Endometrial microvascular endothelial cells (primary cell): Measurements from ENCODE around the gene EXD3. TPM values are rescaled to one million over a fixed set of nuclear protein-coding genes. Genes with fewer than 3 reads are reported as not detected.

Experiments
- in situ Hi-C: cut with HindIII; loops from 2 replicates; pipeline ENCODE4 v1.10.0; 2017; ENCODE audit warnings: low sequenced_read_pairs, low pct_unique_long_range_greater_than_20kb; ENCODE audit errors: inconsistent ontology term
- total RNA-seq: library from RNA; depleted of rRNA; stranded (reverse); fragments of >200 nt; gene quantifications from one replicate; pipeline ENCODE4 v1.2.3, GENCODE V29; 2015; ENCODE audit errors: inconsistent ontology term

Gene EXD3
- total RNA-seq, 1 donor from 2014 or later: 4.0 TPM

DNA sequence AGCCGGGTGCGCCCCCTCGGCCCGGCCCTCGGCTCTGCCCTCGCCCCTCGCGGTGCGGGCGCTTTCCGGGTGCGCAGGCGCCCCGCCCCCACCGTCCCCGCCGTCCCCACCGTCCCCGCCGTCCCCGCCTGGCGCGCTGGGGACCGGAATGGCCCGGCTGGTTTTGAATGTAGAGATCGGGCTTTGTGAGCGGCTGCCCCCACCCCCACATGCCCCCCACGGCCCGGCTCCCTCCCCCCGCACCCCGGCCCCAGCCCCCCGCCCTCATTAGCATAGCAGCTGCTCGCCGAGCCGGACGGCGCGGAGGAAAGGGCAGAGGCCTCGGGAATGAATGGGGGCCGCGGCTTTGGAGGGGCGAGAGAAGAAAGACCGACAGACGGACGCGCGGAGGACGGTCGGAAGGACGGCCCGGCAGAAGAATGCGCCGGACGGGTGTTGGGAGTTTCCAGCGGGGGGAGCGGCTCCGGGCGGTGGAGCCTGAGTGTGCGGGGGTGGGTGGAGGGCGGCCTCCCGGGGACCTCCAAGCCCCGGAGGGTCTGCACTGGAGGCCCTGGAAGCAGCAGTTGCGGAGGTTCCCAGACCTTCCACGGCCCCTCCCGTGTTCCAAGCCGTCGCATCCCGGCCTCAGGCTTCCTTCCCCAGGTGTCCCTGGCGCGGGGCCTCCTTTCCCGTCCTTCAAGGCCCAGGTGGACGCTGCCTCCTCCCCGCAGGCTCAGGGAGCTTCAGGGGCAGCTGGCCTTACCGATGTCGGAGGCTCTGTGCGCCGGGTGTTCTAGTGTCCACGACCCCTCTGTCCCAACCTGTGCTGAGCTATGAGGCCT, 126.9 kb downstream of the EXD3 start:
- in situ Hi-C loops: no loop called here

DNA sequence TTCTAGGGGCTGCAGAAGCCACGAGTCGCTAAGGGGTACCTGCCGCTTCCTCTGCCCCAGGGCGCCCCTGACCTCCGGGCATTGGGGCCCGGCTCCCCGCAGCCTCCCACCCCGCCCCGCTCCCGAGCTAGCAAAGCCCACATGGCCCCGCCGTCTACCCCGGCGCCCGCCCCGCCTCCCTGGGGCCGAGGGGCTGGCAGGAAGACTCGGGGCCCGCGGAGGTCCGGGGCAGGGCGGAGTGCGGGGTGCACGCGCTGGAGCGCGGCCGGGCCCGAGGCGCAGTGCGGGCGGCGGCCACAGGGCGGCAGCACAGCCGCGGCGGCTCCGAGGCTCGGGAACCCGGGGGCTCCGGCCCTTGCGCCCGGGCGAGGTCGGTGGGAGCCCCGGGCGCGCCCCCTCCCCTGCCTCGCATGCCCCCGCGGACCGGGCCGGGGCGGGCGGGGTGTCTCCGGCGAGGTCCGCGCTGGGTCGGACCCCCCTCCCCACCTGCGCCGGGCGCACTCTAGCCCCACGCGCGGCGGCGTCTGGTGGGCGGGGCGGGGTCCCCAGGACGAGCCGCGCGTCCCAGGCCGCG, 127.6 kb downstream of the EXD3 start:
- in situ Hi-C loops: no loop called here

DNA sequence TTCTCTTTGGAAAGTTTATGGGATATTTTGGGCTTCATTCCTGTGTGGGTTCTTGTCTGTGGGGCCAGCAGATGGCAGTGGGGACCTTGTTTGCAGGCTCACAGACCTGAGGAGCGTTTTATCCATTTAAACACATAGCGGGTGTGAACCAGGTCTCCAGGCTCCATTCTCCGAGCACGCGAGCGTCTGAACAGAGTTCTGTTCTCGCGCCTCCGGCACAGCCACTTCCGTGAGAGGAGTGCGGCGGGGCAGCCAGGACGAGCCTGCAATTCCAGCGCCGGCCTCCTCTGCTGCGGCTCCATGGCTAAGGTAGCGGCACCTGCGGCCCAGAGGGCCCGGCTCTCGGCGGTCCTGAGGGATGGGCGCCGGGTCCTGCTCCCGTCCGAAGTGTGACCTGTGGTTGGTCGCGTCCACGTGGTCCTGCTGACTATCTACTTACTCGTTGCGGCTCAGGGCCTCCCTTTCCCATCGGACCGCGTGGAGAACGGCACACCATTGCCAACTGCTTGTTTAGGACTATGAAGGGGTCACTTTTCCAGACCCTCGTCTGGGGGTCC, 128.2 kb downstream of the EXD3 start:
- in situ Hi-C loops: no loop called here

DNA sequence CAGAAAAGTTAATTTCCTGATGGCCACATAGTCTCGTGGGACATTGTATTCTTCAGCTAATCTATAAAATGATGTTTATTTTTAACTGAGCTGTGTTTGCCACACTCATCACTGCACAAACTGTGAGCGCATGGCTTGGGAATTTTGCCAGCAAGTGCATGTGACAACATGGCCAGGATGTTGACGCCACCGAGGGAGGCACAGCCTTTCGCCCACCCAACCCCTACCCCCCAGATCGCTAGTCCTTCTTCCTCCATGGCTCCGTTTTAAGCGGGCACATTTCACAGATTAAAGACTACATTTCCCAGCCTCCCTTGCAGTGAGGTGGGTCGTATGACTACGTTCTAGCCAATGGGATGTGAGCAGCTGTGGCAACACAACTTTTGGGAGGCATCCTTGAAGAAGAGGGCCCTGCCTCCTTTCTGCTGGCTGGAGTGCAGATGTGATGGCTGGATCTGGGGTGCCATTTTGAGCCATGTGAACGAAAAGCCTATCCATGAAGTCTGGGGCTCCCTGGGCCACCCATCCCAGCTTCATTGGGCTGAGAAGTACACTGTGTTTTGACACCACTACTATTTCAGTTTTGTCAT, 128.8 kb downstream of the EXD3 start:
- in situ Hi-C loops: no loop called here

DNA sequence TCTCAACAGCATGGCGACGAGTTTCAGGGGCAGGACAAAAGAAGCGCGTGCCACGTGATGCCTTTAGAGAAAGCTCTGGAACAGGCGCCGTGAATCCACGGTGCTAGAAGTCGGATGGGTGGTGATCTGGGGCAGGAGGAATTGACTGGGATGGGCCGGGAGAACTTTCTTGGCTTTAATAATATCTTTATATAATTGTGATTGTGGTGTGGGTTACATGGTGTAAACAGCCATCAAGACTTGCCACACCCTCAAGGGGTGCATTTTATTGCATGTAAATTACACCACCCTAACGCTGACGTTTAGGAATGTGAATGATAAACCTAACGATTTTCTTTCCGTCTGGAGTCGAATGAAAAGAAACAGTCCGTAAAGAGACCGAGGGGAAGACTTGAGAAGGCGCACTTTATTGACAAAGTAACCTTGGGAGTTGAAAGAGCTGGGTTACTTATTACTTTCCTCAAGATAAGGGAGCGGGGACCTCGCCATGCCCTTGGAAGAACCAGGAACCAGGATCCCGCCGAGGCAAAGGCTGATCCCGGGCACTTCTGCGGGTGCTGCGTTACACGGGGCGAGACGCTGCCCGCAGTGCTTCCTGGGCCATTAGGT, 129.4 kb downstream of the EXD3 start:
- in situ Hi-C loops: no loop called here

DNA sequence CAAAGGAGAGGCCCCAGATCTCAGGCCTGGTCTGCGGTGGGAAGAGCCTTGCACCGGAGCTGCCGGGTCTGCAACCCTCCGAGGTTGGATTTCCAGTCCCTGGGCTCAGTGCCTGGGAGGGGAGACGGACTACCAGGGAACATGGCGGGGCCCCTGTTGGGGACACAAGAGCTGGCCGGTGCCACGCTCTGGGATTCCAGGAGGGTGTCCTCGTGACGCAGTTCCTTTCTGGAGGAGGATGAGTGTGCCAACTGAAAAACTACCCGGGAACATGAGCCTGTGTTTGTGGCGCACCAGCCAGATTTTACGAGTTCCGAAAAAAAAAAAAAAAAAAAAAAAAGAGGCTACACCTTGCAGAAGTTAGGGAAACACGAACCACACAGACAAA, 129.9 kb downstream of the EXD3 start:
- in situ Hi-C loops: no loop called here

DNA sequence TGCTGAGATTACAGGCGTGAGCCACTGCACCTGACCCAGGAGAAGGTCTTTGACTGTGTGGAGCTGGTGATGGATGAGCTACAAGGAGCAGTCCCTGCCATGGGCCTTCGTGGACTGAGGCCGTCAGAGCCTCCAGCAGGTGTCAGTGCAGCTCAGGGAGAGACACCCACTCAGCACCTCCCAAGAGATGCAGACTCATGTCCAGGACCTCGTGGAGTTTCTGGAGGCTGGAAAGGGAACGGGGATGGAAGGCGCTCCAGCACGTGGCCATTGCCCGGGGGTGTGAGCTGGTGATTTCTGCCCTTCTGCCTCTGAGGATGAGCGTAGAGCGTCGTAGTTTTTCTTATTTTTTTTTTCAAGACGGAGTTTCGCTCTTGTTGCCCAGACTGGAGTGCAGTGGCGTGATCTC, 136.0 kb downstream of the EXD3 start:
- in situ Hi-C loops: no loop called here

DNA sequence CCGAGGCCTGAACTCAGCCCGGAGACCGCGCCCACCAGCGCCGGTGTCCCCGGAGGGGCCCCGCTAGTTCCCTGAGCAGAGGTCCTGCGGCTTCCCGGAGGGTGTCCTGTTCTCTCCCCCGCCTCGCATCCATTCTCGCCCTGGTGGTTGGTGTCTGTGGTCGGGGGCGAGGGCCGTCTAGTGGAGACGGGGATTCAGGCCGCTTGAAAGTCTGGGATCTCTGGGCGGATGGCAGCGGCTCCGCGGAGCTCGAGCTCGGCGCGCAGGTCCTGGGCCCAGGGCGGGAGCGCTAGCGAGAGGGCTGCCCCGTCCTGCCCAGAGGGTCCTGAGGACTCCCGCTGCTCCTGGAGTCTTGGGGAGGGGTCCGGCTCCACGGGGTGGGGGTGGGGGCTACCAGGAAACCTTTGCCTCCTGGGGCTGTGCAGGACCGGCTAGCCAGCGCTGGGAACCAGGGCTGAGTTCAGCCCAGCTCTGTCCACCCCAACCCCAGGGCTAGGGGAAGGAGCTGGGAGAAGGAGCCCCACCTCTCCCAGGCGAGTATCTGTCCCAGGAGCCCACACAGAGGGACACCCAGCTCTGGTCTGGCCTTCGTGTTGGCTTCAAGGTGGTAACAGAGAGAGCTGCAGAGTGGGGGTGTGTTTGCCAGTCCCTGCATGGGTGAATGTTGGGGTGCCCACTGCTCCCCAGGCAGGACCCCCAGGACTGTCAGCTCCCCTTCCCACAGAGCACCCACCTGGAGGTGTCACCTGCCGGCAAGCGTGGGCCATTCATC, 141.4 kb downstream of the EXD3 start:
- in situ Hi-C loops: no loop called here

DNA sequence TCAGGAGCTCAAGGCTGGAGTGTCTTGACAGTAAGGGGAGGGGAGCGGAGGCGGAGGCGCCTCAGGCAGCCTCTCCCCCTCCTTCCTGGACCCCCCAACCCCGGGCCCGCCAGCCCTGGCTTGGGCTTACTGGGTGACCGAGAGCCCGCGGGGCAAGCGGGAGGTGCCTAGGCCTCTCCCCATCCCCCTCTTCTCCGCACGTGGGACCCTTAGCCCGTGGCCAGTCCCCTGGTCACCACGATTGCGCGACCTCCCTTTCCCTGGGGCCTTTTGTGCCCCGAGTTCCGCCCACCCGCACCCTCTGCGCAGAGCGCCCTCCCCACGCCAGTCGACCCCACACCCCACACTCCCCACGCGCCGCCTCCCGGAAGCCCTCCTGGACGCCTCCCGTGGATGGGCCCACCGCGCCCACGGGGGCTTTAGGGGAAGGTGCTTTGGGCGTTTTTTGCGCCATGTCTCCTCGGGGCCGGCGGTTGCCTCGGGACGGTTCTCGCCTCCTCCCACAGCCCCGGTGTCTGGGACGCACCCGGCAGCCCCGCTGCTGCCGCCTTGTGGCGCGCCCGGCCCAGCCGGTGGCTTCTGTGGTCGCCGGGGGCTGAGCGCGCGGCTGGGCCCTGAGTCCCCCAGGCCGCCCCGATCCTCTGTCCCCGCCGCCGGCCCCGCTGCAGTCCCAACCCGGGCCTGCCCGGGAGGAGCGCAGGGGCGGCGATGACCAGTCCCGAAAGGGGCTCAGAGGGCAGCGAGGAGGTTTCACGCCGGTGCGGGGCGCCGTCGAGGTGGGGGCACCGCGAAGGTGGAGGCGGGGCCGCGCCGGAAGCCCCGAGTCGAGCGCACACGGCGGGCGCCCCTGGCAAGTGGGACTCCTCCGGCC, 142.3 kb downstream of the EXD3 start:
- in situ Hi-C loops: no loop called here

DNA sequence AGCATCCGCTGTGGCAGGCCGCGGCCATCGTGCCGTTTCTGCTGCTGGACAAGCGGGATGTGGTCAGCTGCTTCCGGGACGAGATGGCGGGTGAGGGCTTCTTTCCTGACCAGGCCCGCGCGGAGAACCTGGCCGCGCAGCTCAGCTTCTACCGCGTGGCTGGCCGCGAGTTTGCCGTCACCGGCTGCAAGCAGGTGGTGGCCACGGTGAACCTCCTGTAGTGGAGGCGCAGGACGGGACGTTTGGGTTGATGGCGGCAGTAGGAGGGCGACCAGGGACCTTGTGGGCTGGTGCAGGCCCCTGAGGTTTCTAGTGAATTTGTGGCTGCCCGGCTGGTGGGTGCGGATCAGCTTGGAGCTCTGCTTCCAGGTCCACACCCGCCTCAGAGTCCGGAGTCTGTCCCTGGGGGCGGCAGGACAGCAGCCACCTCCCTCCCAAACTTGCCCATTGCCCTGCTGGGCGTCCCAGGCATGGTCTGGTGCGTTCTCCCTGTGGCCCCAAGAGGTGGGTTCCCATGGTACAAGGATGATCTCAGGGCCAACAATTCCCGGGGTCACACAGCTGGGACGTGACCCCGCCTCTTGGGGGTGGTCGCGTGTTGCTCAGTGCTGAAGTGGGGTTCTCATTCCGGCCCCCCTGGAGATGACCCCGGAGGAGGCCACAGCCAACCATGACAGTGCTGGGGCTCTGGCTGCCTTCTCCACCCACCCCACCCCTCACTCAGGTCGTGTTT, 143.1 kb downstream of the EXD3 start:
- in situ Hi-C loops: no loop called here

DNA sequence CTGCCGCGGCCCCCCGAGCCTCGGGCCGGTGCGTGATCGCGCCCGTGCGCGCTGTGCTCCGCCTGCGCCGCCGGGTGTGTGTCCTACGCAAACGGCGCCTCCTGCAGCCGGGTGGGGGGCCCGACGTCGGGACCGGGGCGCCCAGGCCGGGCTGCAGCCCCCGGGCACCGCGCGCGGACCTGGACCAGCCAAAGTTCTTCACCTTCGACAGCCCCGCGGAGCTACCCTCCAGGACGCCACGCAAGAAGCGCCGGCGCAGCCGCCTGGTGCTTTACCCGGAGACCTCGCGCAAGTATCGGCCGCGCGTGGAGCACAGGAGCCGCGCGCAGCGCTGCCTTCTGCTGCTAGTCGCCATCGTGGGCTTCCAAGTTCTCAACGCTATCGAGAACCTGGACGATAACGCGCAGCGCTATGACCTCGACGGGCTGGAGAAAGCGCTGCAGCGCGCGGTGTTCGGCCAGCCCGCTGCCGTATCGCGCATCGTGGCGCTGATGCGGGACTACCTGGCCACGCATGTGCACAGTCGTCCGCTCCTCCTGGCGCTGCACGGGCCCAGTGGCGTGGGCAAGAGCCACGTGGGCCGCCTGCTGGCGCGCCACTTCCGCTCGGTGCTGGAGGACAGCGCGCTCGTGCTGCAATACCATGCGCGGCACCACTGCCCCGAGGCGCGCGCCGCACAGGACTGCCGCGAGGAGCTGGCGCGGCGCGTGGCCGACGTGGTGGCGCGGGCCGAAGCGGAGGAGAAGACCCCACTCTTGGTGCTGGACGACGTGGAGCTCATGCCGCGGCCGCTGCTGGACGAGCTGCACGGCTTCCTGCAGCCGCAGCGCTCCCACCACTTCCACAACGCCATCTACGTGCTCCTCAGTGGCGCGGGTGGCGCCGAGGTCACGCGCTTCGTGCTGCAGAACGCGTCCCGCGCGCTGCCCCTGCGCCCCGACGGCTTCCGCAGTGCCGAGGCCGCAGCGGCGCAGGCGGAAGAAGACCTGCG, 143.9 kb downstream of the EXD3 start:
- in situ Hi-C loops: no loop called here

DNA sequence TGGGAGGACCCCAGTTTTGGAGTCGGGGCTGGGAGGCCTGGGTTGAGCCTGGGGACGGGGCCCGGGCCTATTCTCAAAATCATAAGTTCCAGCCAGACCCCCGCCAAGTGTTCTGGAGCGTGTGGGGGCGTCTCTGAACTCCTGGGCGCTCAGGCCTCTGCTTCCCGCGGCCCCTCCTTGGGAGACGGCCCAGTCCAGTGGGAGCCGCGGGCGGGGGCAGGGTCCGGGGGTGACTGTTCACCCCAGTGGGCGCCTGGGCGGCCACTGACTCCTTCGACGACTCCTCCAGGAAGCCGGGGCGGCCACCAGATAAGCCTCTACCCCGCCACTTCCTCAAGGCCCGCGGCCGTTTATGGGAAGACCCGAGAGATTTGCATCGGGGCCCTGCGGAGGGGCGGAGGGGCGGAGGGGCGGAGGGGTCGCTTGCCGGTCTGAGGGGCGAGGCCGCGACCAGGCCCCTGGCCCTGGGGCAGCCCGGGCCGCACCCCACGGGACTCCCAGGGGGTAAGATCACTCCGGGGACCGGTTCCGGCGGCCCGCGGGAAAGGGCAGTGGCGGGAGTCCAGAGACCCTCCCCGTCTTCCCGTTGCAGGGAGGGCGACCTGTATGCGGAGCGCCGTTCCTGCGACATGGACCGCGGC, 144.8 kb downstream of the EXD3 start:
- in situ Hi-C loops: no loop called here

DNA sequence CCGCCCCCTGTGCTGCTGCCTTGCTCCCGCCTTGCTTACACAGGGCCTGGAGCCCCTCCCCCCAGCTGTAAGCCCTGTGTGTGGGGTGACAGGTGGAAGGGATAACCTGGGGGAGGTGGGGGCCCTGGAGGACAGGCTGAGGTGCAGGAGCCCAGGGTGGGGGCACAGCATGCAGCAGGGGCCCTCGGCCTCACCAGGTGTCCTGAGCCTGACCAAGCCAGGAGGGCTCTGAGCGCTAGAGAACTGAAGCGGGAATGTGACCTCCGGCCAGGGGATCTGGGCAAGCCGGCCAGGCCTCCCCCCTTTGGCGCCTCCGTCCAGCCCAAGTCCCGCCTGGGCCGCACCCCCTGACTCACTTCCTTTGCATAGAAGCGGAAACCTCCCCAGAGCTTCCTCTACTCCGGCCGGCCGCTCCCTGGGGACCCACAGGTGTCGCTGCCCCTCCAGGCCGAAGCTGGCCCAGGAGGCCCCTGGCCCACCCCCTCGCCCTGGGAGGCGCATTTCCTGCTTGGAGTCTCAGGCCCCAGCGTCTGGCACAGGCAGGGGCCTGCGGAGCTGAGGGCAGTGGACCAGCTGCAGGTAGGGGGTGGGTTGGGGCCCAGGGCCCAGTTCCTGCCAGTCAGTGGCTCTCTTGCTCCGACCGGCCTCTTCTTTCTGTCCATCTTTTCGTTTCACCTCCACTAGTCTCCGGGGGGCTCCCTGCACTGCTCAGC, 145.5 kb downstream of the EXD3 start, which contains the start of gene TOR4A:
Gene TOR4A, plus strand, starts transcription at position 398 of the 713 bp plus-strand sequence. CDS start 964 bp downstream, outside the sequence.
- in situ Hi-C loops: no loop called here

DNA sequence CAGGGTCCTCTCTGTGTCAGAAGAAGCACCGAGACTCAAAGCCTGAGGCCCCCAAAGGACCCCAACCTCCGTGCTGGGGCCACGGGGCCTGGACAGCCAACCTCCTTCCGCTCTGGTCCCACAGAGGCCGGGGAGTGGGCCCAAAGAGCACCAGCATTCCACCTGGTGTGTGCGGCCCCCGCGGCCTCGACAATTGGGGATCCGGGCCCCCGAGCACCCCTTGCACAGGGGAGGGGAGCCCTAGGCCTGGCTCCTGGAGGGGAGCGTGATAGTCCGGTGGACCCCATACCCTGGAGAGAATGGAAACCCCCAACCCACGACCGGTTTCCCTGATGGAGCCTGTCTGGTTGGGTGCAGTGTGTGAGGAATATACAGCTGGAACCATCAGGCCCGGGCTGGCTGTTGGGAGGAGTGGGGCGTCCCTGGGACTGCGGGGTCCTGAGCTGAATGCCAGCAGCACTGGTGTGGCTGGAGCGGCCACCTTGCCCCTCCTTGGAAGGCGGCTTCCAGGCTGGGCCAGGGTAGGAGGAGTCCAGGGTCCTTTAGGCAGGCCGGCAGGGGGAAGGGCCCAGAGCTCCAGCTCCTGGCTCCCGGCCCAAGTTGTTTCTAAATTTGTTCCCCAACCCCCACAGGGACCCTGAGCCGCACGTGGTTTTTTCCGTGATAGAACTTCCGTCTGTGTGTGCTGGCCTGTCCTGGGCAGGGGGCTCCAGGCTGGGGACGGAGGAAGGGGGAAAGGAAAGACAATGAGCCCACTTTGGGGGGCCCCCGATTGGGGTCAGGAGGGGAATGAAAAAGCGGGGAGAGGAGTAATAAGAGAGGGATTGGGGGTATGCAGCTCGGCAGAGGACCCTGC, 146.3 kb downstream of the EXD3 start:
- in situ Hi-C loops: no loop called here
